Right atrium auricular region (tissue), 2 donors: Measurements from ENCODE around the gene NOTUM. TPM values are rescaled to one million over a fixed set of nuclear protein-coding genes. Genes with fewer than 3 reads are reported as not detected.

Experiments
- DNase-seq: peaks from one replicate; pipeline ENCODE4 v3.0.0-alpha.2; 2019; ENCODE audit warnings: low spot score
- H3K27ac ChIP-seq, 2 donors: fragments of 200-600 bp; sonication (generic); 1 replicate in 1 of 2; 2 replicates in 1 of 2; pipeline ENCODE4 v1.5.1; 2016 to 2019
- H3K27me3 ChIP-seq, 2 donors: fragments of 200-600 bp; sonication (generic); one replicate each; pipeline versions ENCODE4 v1.5.1 to v1.6.0; 2017 to 2019
- H3K36me3 ChIP-seq: fragments of 200-600 bp; sonication (generic); one replicate; pipeline ENCODE4 v1.5.1; 2016
- H3K4me1 ChIP-seq, 2 donors: fragments of 200-600 bp; sonication (generic); one replicate each; pipeline versions ENCODE4 v1.5.1 to v1.6.0; 2017 to 2019
- H3K4me3 ChIP-seq, 2 donors: fragments of 200-600 bp; sonication (generic); 1 replicate in 1 of 2; 2 replicates in 1 of 2; pipeline ENCODE4 v1.5.1; 2017 to 2019; ENCODE audit warnings: mild to moderate bottlenecking in 1 of 2, moderate library complexity in 1 of 2
- H3K9me3 ChIP-seq, 2 donors: fragments of 200-600 bp; sonication (generic); one replicate each; pipeline ENCODE4 v1.5.1; 2019
- total RNA-seq, 2 donors: library from RNA; depleted of rRNA; stranded (reverse); fragments of >200 nt; gene quantifications; one replicate each; pipeline ENCODE4 v1.1.0, GENCODE V29; 2016
- TF ChIP-seq, protein P1 (sequence below), 2 donors: fragments of 200-600 bp; sonication (generic); IDR thresholded peaks; one replicate each; pipeline ENCODE4 v1.5.1; 2019; ENCODE audit warnings: antibody characterized with exemption in 2 of 2

NOTUM gene
- total RNA-seq, 2 donors from 2014 or later = 0.35 TPM; not detected in 1

DNA sequence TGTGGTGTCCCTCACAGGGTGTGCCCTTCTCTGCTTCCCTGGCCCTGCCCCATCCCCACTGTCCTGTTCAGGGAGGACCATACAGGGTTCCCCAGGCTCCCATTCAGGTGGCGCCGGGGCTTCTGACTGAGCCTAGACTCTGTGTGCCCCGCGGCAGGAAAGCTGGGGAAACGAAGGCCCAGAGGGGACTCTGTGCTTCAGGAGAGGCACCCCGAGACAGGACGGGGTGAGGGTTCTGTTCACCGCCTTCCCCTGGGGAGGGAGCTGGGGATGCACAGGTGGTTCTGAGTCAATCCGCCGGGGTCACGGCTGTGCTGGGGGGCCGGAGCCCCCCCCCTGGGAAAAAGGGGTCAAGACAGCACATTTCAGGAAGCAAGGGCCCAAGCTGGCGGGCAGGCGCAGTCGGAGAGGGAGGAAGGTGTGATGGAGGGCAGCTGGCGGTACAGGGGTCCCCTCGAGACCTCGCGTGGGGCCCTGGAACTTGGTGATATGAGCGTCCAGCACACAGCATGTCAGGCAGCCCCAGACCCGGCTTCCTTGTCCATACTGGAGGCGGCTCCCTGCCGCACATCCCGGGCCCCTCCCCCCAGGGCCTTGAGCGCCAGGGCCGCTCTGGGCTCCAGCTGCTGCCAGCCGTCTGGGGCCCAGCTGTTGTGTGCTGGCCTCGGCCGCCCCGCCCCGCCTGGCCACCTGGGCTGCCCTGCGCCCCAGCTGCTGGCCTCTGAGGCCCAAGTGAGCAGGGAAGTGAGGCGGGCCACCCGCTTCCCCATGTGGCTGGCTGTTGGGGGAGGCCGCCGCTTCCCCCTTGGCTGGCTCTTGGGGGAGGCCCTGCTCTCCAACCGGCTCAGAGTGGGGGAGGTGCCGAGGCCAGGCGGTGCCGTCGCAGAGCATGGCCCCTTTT, 5.6 kb upstream of the NOTUM start:
- Histone ChIP-seq H3K36me3 (no peaks in the 10 kb centered on the region), H3K4me3 (no peak overlapping the region), H3K27ac (no peak overlapping the region), H3K4me1 (peaks cover 0 to 25% of the 10 kb centered on the region in 2 donors), H3K9me3 (no peaks in the 10 kb centered on the region), H3K27me3 (peaks cover 8 to 10% of the 10 kb centered on the region in 2 donors)
- no peak for DNase-seq
- TF ChIP-seq, protein P1, sequence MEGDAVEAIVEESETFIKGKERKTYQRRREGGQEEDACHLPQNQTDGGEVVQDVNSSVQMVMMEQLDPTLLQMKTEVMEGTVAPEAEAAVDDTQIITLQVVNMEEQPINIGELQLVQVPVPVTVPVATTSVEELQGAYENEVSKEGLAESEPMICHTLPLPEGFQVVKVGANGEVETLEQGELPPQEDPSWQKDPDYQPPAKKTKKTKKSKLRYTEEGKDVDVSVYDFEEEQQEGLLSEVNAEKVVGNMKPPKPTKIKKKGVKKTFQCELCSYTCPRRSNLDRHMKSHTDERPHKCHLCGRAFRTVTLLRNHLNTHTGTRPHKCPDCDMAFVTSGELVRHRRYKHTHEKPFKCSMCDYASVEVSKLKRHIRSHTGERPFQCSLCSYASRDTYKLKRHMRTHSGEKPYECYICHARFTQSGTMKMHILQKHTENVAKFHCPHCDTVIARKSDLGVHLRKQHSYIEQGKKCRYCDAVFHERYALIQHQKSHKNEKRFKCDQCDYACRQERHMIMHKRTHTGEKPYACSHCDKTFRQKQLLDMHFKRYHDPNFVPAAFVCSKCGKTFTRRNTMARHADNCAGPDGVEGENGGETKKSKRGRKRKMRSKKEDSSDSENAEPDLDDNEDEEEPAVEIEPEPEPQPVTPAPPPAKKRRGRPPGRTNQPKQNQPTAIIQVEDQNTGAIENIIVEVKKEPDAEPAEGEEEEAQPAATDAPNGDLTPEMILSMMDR (IDR thresholded peaks at IDR 0.05) = no peak

GRCh38 chr17:81964081-81964849, 3.3 kb upstream of the NOTUM start:
- Histone ChIP-seq H3K36me3 (no peaks in the 10 kb centered on the region), H3K27ac (no peak overlapping the region), H3K4me1 (peaks cover 0 to 40% of the 10 kb centered on the region in 2 donors), H3K27me3 (peaks cover 11 to 25% of the 10 kb centered on the region in 2 donors), H3K9me3 (no peaks in the 10 kb centered on the region), H3K4me3 (no peak overlapping the region)
- DNase-seq = no peak
- TF ChIP-seq, protein P1 (IDR thresholded peaks at IDR 0.05) = no peak

- Histone ChIP-seq H3K27me3 (peaks cover 11 to 34% of the 10 kb centered on the region in 2 donors), H3K36me3 (no peaks in the 10 kb centered on the region)
- TF ChIP-seq, protein P1 (IDR thresholded peaks at IDR 0.05) = no peak
Measured at GRCh38 chr17:81962499-81963441, 1.8 kb upstream of the NOTUM start.

DNA sequence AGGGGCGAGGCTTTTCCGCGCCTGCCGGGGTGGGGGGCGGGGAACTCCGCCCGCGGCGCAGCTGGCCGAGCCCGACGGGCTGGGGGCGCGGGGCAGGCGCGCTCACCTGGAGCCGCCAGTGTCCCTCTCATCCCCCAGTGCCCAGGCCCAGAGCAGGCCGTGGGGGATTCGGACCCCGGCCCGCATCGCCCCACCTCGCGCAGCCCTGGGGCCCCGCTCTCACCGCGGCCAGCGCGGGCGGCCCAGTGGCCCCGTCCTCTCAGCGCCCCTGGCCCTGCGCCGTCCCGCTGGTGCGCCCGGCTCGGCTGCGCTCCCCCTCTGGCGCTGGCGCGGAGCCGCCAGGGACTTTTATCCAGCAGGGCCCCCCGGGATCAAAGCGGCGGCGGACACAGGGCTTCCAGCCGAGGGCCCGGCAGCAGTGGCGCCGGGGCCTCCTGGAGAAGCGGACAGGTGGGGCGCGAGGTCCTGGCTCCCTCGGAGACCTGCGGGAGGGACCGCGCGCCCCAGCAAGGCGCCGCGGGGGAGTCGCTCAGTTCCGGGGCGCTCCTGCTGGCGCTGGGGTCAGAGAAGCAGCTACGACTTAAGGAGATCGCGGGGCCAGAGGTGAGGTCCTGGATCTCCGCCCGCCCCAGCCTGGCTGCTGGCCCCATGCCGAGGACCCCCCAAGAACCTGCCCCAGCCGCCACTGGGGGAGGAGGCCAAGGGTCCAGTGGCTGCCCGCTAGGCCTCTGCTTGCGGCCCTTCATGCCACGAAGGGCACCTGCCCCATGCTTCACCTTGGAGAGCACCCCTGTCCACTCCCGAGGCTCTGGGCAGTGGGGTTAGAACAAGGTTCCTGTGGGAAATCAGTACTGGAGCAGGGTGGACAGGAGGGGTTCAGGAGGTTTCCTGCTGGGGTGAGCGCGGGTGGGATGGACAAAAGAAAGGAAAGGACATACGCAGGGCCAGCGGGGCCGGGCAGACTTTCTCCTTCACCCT, 823 bp upstream of the NOTUM start:
- no peak for DNase-seq
- Histone ChIP-seq H3K4me1 (peaks cover 0 to 26% of the 10 kb centered on the region in 2 donors), H3K27ac (no peak overlapping the region), H3K4me3 (no peak overlapping the region), H3K9me3 (no peaks in the 10 kb centered on the region), H3K27me3 (peaks cover 11 to 34% of the 10 kb centered on the region in 2 donors), H3K36me3 (no peaks in the 10 kb centered on the region)
- TF ChIP-seq, protein P1 (IDR thresholded peaks at IDR 0.05) = no peak

More at GRCh38 chr17:81962499-81963441, 1.8 kb upstream of the NOTUM start:
- DNase-seq = no peak
- Histone ChIP-seq H3K9me3 (no peaks in the 10 kb centered on the region), H3K4me1 (peaks cover 0 to 36% of the 10 kb centered on the region in 2 donors), H3K27ac (no peak overlapping the region), H3K4me3 (no peak overlapping the region)
